CD4-positive, alpha-beta T cell treated with Interferon gamma for 1 hour (primary cell): ENCODE measurements around the gene FAM120A.
"Not testable (repeated sequence)": the region's sequence is repeated elsewhere in the genome, so short reads cannot be mapped to it uniquely, and the experiment has no call there.

Experiments
- DNase-seq: peaks from one replicate; pipeline ENCODE4 v3.0.0-alpha.2; 2020

FAM120A gene

GRCh38 chr9:93475108-93475507 lies 23.6 kb downstream of the FAM120A start:
- DNase-seq: no peak

- DNase-seq: no peak
These were observed 24.4 kb downstream of the FAM120A start for GRCh38 chr9:93475856-93476255.

GRCh38 chr9:93476924-93477323 lies 25.4 kb downstream of the FAM120A start:
- no peak for DNase-seq

GRCh38 chr9:93477397-93477796 lies 25.9 kb downstream of the FAM120A start:
- no peak for DNase-seq

- DNase-seq: no peak
These were observed 28.2 kb downstream of the FAM120A start for GRCh38 chr9:93479726-93480125.

GRCh38 chr9:93480262-93480661 lies 28.8 kb downstream of the FAM120A start:
- DNase-seq: no peak

- DNase-seq: no peak
These were observed 29.3 kb downstream of the FAM120A start for GRCh38 chr9:93480728-93481324.

GRCh38 chr9:93483497-93483896 lies 32.0 kb downstream of the FAM120A start:
- no peak for DNase-seq

GRCh38 chr9:93486268-93486667 lies 34.8 kb downstream of the FAM120A start:
- DNase-seq: no peak

- no peak for DNase-seq
These were observed 36.8 kb downstream of the FAM120A start for GRCh38 chr9:93488244-93488643.

- no peak for DNase-seq
These were observed 40.2 kb downstream of the FAM120A start for GRCh38 chr9:93491593-93492232.

- no peak for DNase-seq
These were observed 40.8 kb downstream of the FAM120A start for GRCh38 chr9:93492327-93492726.

GRCh38 chr9:93493949-93494348 lies 42.5 kb downstream of the FAM120A start:
- DNase-seq: no peak

- DNase-seq: no peak
These were observed 44.8 kb downstream of the FAM120A start for GRCh38 chr9:93496285-93496684.

- no peak for DNase-seq
These were observed 49.2 kb downstream of the FAM120A start for GRCh38 chr9:93500571-93501298.

GRCh38 chr9:93501406-93501805 lies 49.9 kb downstream of the FAM120A start:
- DNase-seq: no peak

GRCh38 chr9:93503381-93503780 lies 51.9 kb downstream of the FAM120A start:
- no peak for DNase-seq

- DNase-seq: peak; percentile 15
These were observed 54.2 kb downstream of the FAM120A start for GRCh38 chr9:93505541-93506132.

- no peak for DNase-seq
These were observed 56.3 kb downstream of the FAM120A start for GRCh38 chr9:93507768-93508167.

- DNase-seq: no peak
These were observed 56.7 kb downstream of the FAM120A start for GRCh38 chr9:93508207-93508606.

GRCh38 chr9:93509084-93509483 lies 57.6 kb downstream of the FAM120A start:
- DNase-seq: no peak

- no peak for DNase-seq
These were observed 58.6 kb downstream of the FAM120A start for GRCh38 chr9:93510041-93510440.

- DNase-seq: not testable (repeated sequence)
These were observed 59.7 kb downstream of the FAM120A start for GRCh38 chr9:93511228-93511627.
